ENCODE results near the gene EIF3I. TPM values are rescaled to one million over a fixed set of nuclear protein-coding genes. Genes with fewer than 3 reads are reported as not detected.
A peak's percentile ranks its signal among the peaks of the same experiment; 100 is the strongest.

The EIF3I gene
- total RNA-seq, 4 donors from 2014 or later, result 43.8 to 122 (median 114) TPM

- in situ Hi-C loops (cut with MboI; ENCODE audit: low pct_ligation_motif_present in 1 of 4, low pct_unique_long_range_greater_than_20kb in 1 of 4, low sequenced_read_pairs in 3 of 4), result loop anchor here in 1 of 4 donors (25.0 kb wide), 1 partner anchor 171 kb away; the partner anchor contains the start of gene BSDC1
- intact Hi-C loops (cut with DNase I; ENCODE audit: low total_unique reads), result no loop called here
- Histone ChIP-seq H3K9me3 (no peaks in the 10 kb centered on the region), H3K4me3 (no peak overlapping the region), H3K27me3 (no peaks in the 10 kb centered on the region), H3K27ac (peak overlapping the region; percentile 87 to 89 (median 88)), H3K4me1 (peaks cover 11 to 28% (median 22%) of the 10 kb centered on the region in 4 donors), H3K36me3 (no peaks in the 10 kb centered on the region)
- TF ChIP-seq POLR2AphosphoS5 (IDR thresholded peaks at IDR 0.05) (peak in 2 of 3 donors; percentile 19 to 20), CTCF (IDR thresholded peaks at IDR 0.05) (peak; percentile 73 to 83 (median 75)), POLR2A (IDR thresholded peaks at IDR 0.05) (no peak), EP300 (IDR thresholded peaks at IDR 0.05; ENCODE audit: low read depth) (no peak)
- WGBS, 2 donors (ENCODE audit: low coverage in 1 of 2), result 44% methylated on average over 9 of the region's 10 CpGs; no CpG with 5 or more reads in 1 of the 2 donors
- DNase-seq, result peak; percentile 76
These were observed 6.4 kb upstream of the EIF3I start for GRCh38 chr1:32215629-32216480.

GRCh38 chr1:32216566-32216965 is 5.6 kb upstream of the EIF3I start:
- intact Hi-C loops (cut with DNase I; ENCODE audit: low total_unique reads) (no loop called here), in situ Hi-C loops (cut with MboI; ENCODE audit: low pct_ligation_motif_present in 1 of 4, low pct_unique_long_range_greater_than_20kb in 1 of 4, low sequenced_read_pairs in 3 of 4) (loop anchor here in 1 of 4 donors (25.0 kb wide), 1 partner anchor 171 kb away; the partner anchor contains the start of gene BSDC1)
- Histone ChIP-seq H3K36me3 (no peaks in the 10 kb centered on the region), H3K4me3 (no peak overlapping the region), H3K27ac (peak overlapping the region; percentile 87 to 89 (median 88)), H3K27me3 (no peaks in the 10 kb centered on the region), H3K9me3 (no peaks in the 10 kb centered on the region), H3K4me1 (peaks cover 16 to 35% (median 29%) of the 10 kb centered on the region in 4 donors)
- TF ChIP-seq POLR2A (IDR thresholded peaks at IDR 0.05) (no peak), CTCF (IDR thresholded peaks at IDR 0.05) (no peak), POLR2AphosphoS5 (IDR thresholded peaks at IDR 0.05) (no peak), EP300 (IDR thresholded peaks at IDR 0.05; ENCODE audit: low read depth) (no peak)
- WGBS, 2 donors (ENCODE audit: low coverage in 1 of 2), result 79% methylated on average over 5 of the region's 5 CpGs; no CpG with 5 or more reads in 1 of the 2 donors
- DNase-seq, result no peak

- no peak for TF ChIP-seq CTCF (IDR thresholded peaks at IDR 0.05)
- TF ChIP-seq POLR2AphosphoS5 (IDR thresholded peaks at IDR 0.05), result no peak
- TF ChIP-seq EP300 (IDR thresholded peaks at IDR 0.05; ENCODE audit: low read depth), result no peak
- no peak for TF ChIP-seq POLR2A (IDR thresholded peaks at IDR 0.05)
- no peaks in the 10 kb centered on the region for H3K9me3 ChIP-seq
- 92 to 93% methylated on average over 6 to 7 of the region's 7 CpGs for WGBS, 2 donors (ENCODE audit: low coverage in 1 of 2)
- in situ Hi-C loops (cut with MboI; ENCODE audit: low pct_ligation_motif_present in 1 of 4, low pct_unique_long_range_greater_than_20kb in 1 of 4, low sequenced_read_pairs in 3 of 4), result loop anchor here in 1 of 4 donors (25.0 kb wide), 1 partner anchor 168 kb away; the partner anchor contains the start of gene BSDC1
- H3K4me3 ChIP-seq, result no peak overlapping the region
- H3K27ac ChIP-seq, result no peak overlapping the region
- intact Hi-C loops (cut with DNase I; ENCODE audit: low total_unique reads), result no loop called here
- H3K4me1 ChIP-seq, result peaks cover 28 to 49% (median 43%) of the 10 kb centered on the region in 4 donors
- DNase-seq, result no peak
- no peaks in the 10 kb centered on the region for H3K36me3 ChIP-seq
- H3K27me3 ChIP-seq, result no peaks in the 10 kb centered on the region
These were observed 3.2 kb upstream of the EIF3I start for GRCh38 chr1:32219022-32219421.
